ENCODE results near the gene TSPAN33. TPM values are rescaled to one million over a fixed set of nuclear protein-coding genes. Genes with fewer than 3 reads are reported as not detected.

The TSPAN33 gene, protein sequence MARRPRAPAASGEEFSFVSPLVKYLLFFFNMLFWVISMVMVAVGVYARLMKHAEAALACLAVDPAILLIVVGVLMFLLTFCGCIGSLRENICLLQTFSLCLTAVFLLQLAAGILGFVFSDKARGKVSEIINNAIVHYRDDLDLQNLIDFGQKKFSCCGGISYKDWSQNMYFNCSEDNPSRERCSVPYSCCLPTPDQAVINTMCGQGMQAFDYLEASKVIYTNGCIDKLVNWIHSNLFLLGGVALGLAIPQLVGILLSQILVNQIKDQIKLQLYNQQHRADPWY
- 1.3 and 1.7 TPM in 2 replicates for total RNA-seq

GRCh38 chr7:129144095-129144833 is at the start of gene TSPAN33:
TSS of gene TSPAN33 (plus strand) at chr7:129144707. CDS start at chr7:129144981, 274 bp downstream.
- peak within 1 kb of the TSS; percentile 51 for H3K4me3 ChIP-seq (ENCODE audit: low read depth, low read length)
- peaks cover 4% of the 10 kb centered on the region for H3K27me3 ChIP-seq (ENCODE audit: control insufficient read depth, insufficient read depth, low read length)
- H3K36me3 ChIP-seq (ENCODE audit: control insufficient read depth, insufficient read depth, low read length) = no peaks in the 10 kb centered on the region
- FAIRE-seq = no peak
- peak; percentile 60 for DNase-seq (ENCODE audit: low read depth)
- no peak for TF ChIP-seq CTCF (IDR thresholded peaks at IDR 0.05; ENCODE audit: insufficient read depth, low read length, severe bottlenecking)

- TF ChIP-seq CTCF (IDR thresholded peaks at IDR 0.05; ENCODE audit: insufficient read depth, low read length, severe bottlenecking) = no peak
- DNase-seq (ENCODE audit: low read depth) (no peak), FAIRE-seq (no peak)
- Histone ChIP-seq H3K36me3 (ENCODE audit: control insufficient read depth, insufficient read depth, low read length) (no peaks in the 10 kb centered on the region), H3K4me3 (ENCODE audit: low read depth, low read length) (no peak overlapping the region), H3K27me3 (ENCODE audit: control insufficient read depth, insufficient read depth, low read length) (no peaks in the 10 kb centered on the region)
These were observed 49.2 kb upstream of the TSPAN33 start for GRCh38 chr7:129095258-129095657.

DNA sequence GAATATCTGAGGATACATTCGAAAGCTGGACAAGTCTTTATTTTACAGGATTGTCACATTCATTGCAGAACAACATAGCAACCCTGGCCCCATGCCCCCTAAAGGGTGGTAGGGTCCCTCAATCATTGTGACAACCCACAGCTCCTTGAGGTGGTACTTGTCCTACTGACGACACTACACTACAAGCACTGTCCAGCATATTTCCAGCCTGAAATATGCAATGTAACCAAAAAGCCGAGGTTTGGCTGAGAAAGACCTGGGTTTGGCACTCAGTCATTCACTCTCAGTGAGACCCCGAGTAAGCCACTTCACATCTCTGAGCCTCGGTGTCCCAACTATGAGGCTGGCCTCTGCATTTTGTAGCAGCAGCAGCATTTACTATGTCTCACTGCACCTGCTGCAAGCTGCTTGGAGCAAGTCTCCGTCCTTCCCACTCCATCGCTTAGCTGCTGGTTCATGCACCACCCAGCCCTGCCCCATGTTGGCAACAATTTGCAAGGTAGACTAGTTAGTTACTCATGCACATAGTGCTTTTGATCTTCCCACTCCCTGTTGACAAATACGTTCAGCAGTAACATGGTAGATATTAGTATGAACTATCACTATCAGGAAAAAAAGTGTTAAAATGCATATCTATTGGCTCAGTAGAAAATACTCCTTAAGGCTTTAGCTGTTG is 46.0 kb upstream of the TSPAN33 start:
- Histone ChIP-seq H3K4me3 (ENCODE audit: low read depth, low read length) (no peak overlapping the region), H3K36me3 (ENCODE audit: control insufficient read depth, insufficient read depth, low read length) (no peaks in the 10 kb centered on the region), H3K27me3 (ENCODE audit: control insufficient read depth, insufficient read depth, low read length) (no peaks in the 10 kb centered on the region)
- no peak for FAIRE-seq
- DNase-seq (ENCODE audit: low read depth) = no peak
- no peak for TF ChIP-seq CTCF (IDR thresholded peaks at IDR 0.05; ENCODE audit: insufficient read depth, low read length, severe bottlenecking)

GRCh38 chr7:129100827-129101166 is 43.7 kb upstream of the TSPAN33 start:
- Histone ChIP-seq H3K36me3 (ENCODE audit: control insufficient read depth, insufficient read depth, low read length) (no peaks in the 10 kb centered on the region), H3K27me3 (ENCODE audit: control insufficient read depth, insufficient read depth, low read length) (no peaks in the 10 kb centered on the region), H3K4me3 (ENCODE audit: low read depth, low read length) (no peak overlapping the region)
- no peak for TF ChIP-seq CTCF (IDR thresholded peaks at IDR 0.05; ENCODE audit: insufficient read depth, low read length, severe bottlenecking)
- FAIRE-seq (no peak), DNase-seq (ENCODE audit: low read depth) (no peak)

- DNase-seq (ENCODE audit: low read depth) (no peak), FAIRE-seq (no peak)
- no peaks in the 10 kb centered on the region for H3K27me3 ChIP-seq (ENCODE audit: control insufficient read depth, insufficient read depth, low read length)
- H3K36me3 ChIP-seq (ENCODE audit: control insufficient read depth, insufficient read depth, low read length) = no peaks in the 10 kb centered on the region
- no peak for TF ChIP-seq CTCF (IDR thresholded peaks at IDR 0.05; ENCODE audit: insufficient read depth, low read length, severe bottlenecking)
- H3K4me3 ChIP-seq (ENCODE audit: low read depth, low read length) = no peak overlapping the region
These were observed 42.8 kb upstream of the TSPAN33 start for GRCh38 chr7:129101746-129102145.

Measured in bronchial epithelial cell (primary cell).